ENCODE results near the gene CYP19A1.

CYP19A1 gene

DNA sequence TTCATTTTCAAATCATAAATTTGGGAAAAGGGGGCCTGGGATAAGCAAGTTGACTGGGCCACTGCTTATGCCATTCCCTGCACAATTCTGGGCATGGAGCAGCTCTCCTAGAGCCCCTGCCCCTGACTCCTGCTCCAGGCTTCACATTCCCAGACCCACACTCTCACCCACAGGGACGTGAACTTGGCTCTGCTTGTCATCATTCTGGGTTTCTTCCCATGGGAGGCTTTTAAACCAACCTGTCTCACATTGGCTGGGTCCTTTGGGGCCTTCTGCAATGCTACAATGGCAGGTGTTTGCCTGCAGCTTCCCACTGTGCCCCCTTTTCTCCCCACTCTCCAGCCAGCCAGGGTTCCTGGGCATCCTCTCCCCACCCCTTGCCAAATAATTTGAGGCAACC is 49.1 kb downstream of the CYP19A1 start:
- no peak overlapping the region for H3K4me2 ChIP-seq (ENCODE audit: low read length)
- no peak overlapping the region for H3K9ac ChIP-seq (ENCODE audit: low read length)
- H3K4me3 ChIP-seq (ENCODE audit: low read length), result no peak overlapping the region
- no peaks in the 10 kb centered on the region for H3K27me3 ChIP-seq (ENCODE audit: low read depth, low read length)
- H3K4me1 ChIP-seq (ENCODE audit: low read length), result peaks cover 9% of the 10 kb centered on the region
- H2AFZ ChIP-seq (ENCODE audit: low read depth, low read length), result no peak overlapping the region
- no peaks in the 10 kb centered on the region for H3K79me2 ChIP-seq (ENCODE audit: low read length)
- H3K27ac ChIP-seq (ENCODE audit: low read length), result no peak overlapping the region
- no peak for TF ChIP-seq EZH2phosphoT487 (IDR thresholded peaks at IDR 0.05; ENCODE audit: low read depth)
- TF ChIP-seq, protein P1, sequence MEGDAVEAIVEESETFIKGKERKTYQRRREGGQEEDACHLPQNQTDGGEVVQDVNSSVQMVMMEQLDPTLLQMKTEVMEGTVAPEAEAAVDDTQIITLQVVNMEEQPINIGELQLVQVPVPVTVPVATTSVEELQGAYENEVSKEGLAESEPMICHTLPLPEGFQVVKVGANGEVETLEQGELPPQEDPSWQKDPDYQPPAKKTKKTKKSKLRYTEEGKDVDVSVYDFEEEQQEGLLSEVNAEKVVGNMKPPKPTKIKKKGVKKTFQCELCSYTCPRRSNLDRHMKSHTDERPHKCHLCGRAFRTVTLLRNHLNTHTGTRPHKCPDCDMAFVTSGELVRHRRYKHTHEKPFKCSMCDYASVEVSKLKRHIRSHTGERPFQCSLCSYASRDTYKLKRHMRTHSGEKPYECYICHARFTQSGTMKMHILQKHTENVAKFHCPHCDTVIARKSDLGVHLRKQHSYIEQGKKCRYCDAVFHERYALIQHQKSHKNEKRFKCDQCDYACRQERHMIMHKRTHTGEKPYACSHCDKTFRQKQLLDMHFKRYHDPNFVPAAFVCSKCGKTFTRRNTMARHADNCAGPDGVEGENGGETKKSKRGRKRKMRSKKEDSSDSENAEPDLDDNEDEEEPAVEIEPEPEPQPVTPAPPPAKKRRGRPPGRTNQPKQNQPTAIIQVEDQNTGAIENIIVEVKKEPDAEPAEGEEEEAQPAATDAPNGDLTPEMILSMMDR (IDR thresholded peaks at IDR 0.05; ENCODE audit: low read depth, low read length), result no peak
- no peaks in the 10 kb centered on the region for H3K9me3 ChIP-seq (ENCODE audit: insufficient read depth, low read length)
- H3K36me3 ChIP-seq (replicated peaks; ENCODE audit: low read depth, low read length), result no peaks in the 10 kb centered on the region
- H4K20me1 ChIP-seq (ENCODE audit: insufficient read depth, low read length), result no peaks in the 10 kb centered on the region

DNA sequence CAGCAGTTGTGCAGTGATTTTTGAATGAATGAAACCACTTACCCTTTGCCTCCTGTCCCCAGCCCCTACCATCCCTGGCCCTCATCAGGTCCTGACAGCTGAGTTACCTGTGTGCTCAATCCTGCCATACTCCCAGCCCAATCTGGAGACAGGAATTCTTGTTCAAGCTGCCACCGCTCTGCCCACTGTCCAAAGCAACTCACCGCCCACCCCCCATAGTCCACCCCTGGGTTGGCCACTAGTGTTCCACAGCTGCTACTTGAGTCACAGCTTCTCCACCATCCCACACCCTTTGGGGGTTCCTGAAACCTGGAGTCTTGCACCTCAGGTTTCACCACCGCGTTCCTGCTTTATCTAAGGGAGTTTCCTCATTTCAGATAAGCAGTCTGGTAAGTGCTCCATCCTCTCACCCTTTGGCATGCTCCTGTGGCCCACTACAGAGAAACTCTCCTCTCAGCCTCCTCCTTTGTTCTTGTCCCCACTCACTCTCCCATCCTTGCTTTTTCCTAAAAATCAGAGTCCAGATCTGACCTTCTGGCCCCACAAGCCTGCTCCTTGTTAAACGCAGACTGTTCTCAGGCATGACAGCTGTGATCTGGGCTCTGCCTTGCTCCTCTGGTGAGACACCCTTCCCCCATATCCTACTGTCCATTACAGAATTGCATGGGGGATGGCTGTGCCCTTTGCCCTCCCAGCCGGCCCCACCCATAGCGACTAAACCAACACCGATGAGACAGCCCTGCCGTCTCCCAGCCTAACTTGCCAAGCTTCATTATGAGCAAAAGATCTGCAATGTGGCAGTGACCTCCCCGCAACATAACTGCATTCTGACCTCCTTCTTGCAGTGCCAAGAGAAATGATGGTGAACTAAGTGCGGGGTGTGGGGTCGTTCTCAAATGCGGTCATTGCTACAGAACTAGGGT is 50.0 kb downstream of the CYP19A1 start:
- no peak overlapping the region for H2AFZ ChIP-seq (ENCODE audit: low read depth, low read length)
- peaks cover 18% of the 10 kb centered on the region for H3K4me1 ChIP-seq (ENCODE audit: low read length)
- no peak overlapping the region for H3K27ac ChIP-seq (ENCODE audit: low read length)
- no peaks in the 10 kb centered on the region for H3K79me2 ChIP-seq (ENCODE audit: low read length)
- TF ChIP-seq, protein P1 (IDR thresholded peaks at IDR 0.05; ENCODE audit: low read depth, low read length), result no peak
- no peak for TF ChIP-seq EZH2phosphoT487 (IDR thresholded peaks at IDR 0.05; ENCODE audit: low read depth)
- no peak overlapping the region for H3K4me2 ChIP-seq (ENCODE audit: low read length)
- H3K36me3 ChIP-seq (replicated peaks; ENCODE audit: low read depth, low read length), result no peaks in the 10 kb centered on the region
- H3K4me3 ChIP-seq (ENCODE audit: low read length), result no peak overlapping the region
- no peaks in the 10 kb centered on the region for H3K27me3 ChIP-seq (ENCODE audit: low read depth, low read length)
- no peak overlapping the region for H3K9ac ChIP-seq (ENCODE audit: low read length)
- H4K20me1 ChIP-seq (ENCODE audit: insufficient read depth, low read length), result no peaks in the 10 kb centered on the region
- H3K9me3 ChIP-seq (ENCODE audit: insufficient read depth, low read length), result no peaks in the 10 kb centered on the region

DNA sequence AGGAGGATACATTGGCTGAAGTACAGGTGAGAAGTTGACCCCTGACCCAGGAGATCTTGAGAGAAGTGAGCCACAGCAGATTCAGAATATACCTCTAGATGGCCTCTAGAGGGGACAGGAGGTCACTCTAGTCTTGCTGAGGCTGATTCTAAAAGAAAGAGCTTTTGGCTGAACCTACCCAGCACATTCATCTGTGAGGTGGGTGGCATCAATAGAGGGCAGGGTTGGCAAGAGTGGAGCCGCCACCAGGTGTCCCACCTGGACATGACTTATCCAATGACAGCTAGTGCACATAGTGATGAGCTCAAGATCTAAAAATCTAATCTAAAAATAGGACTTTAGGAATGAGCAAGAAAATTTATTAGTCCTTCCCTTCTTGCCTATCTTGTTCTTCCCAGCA is 51.6 kb downstream of the CYP19A1 start:
- Histone ChIP-seq H3K9me3 (ENCODE audit: insufficient read depth, low read length) (no peaks in the 10 kb centered on the region), H3K79me2 (ENCODE audit: low read length) (no peaks in the 10 kb centered on the region), H3K4me3 (ENCODE audit: low read length) (no peak overlapping the region), H3K36me3 (replicated peaks; ENCODE audit: low read depth, low read length) (no peaks in the 10 kb centered on the region), H2AFZ (ENCODE audit: low read depth, low read length) (no peak overlapping the region), H3K9ac (ENCODE audit: low read length) (no peak overlapping the region), H3K4me2 (ENCODE audit: low read length) (no peak overlapping the region), H4K20me1 (ENCODE audit: insufficient read depth, low read length) (no peaks in the 10 kb centered on the region), H3K4me1 (ENCODE audit: low read length) (peaks cover 33% of the 10 kb centered on the region), H3K27ac (ENCODE audit: low read length) (no peak overlapping the region), H3K27me3 (ENCODE audit: low read depth, low read length) (no peaks in the 10 kb centered on the region)
- TF ChIP-seq EZH2phosphoT487 (IDR thresholded peaks at IDR 0.05; ENCODE audit: low read depth), result no peak
- TF ChIP-seq, protein P1 (IDR thresholded peaks at IDR 0.05; ENCODE audit: low read depth, low read length), result peak; percentile 67

DNA sequence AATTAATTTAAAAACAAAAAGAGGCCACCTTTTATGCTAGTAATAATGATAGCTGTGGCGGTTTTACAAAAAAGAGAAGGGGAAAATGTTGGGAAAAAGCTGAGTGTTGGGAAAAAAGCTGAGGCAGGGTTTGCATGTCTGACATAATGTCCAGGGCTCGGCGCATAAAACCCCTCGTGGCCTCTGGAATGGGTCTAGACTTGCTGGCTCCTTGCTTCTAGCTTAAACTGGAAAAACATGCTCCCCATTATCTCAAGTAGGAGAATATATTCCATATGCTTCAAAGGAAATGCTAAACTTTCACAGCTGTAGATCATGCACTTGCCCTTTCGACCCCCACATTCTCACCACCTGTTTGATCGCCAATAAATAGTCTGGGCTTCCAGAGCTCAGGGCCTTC is 53.0 kb downstream of the CYP19A1 start:
- TF ChIP-seq EZH2phosphoT487 (IDR thresholded peaks at IDR 0.05; ENCODE audit: low read depth), result no peak
- TF ChIP-seq, protein P1 (IDR thresholded peaks at IDR 0.05; ENCODE audit: low read depth, low read length), result no peak
- no peaks in the 10 kb centered on the region for H3K27me3 ChIP-seq (ENCODE audit: low read depth, low read length)
- no peaks in the 10 kb centered on the region for H4K20me1 ChIP-seq (ENCODE audit: insufficient read depth, low read length)
- H3K4me1 ChIP-seq (ENCODE audit: low read length), result peaks cover 37% of the 10 kb centered on the region
- no peaks in the 10 kb centered on the region for H3K36me3 ChIP-seq (replicated peaks; ENCODE audit: low read depth, low read length)
- no peak overlapping the region for H3K9ac ChIP-seq (ENCODE audit: low read length)
- H3K79me2 ChIP-seq (ENCODE audit: low read length), result no peaks in the 10 kb centered on the region
- H3K4me2 ChIP-seq (ENCODE audit: low read length), result no peak overlapping the region
- H3K9me3 ChIP-seq (ENCODE audit: insufficient read depth, low read length), result no peaks in the 10 kb centered on the region
- H2AFZ ChIP-seq (ENCODE audit: low read depth, low read length), result no peak overlapping the region
- no peak overlapping the region for H3K27ac ChIP-seq (ENCODE audit: low read length)
- H3K4me3 ChIP-seq (ENCODE audit: low read length), result no peak overlapping the region

Data from OCI-LY3 (cell line).